GM19372 (cell line): Measurements from ENCODE around the gene SLC19A2.
A peak's percentile ranks its signal among the peaks of the same experiment; 100 is the strongest.
"Not testable (repeated sequence)": the region's sequence is repeated elsewhere in the genome, so short reads cannot be mapped to it uniquely, and the experiment has no call there.

Experiments used
- ATAC-seq: cut with Tn5 transposase; IDR thresholded peaks from one replicate; pipeline ENCODE4 v1.9.1; 2021; ENCODE audit warnings: mild to moderate bottlenecking, low read depth, moderate library complexity; ENCODE audit not compliant: unreplicated experiment

Gene SLC19A2

DNA sequence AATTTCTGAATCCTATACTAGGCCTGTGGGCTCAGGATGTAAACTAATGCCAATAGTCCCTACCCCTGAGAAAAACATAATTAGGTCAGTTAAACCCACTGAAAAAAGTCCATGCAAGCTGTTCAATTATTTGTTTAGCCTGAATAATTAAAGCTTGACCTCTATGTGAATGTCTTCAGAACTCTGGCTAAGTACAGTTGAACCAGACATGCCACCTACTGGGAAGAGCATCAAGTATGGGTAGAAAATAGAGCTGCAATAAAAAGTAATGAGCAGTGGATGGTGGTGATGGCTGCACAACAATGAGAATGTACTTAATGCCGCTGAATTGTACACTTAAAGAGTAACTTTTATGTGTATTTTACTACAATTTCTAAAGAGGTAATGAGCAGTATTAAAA is 23.6 kb upstream of the SLC19A2 start:
- no peak for ATAC-seq

- ATAC-seq: no peak
Observed at GRCh38 chr1:169508432-169509338, 22.9 kb upstream of the SLC19A2 start.

DNA sequence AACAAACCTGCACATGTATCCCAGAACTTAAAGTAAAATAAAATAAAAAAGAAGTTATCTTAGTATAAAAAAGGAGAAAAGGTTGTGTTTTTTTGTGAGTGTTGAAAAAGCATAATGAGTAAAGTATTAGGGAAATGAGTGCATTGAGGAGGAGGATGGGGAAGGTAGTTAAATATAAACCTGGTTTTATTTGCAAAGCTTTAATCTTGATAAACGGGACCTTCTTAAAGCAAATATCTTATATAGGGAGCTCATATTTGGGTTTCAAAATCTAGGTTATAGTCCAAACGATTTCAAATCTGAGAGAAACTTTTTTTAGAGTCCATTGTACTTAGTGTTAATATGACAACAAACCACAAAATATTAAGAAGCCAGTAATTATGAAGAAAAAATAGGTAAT is 21.7 kb upstream of the SLC19A2 start:
- no peak for ATAC-seq

- ATAC-seq: not testable (repeated sequence)
Observed at GRCh38 chr1:169503601-169504000, 17.9 kb upstream of the SLC19A2 start.

DNA sequence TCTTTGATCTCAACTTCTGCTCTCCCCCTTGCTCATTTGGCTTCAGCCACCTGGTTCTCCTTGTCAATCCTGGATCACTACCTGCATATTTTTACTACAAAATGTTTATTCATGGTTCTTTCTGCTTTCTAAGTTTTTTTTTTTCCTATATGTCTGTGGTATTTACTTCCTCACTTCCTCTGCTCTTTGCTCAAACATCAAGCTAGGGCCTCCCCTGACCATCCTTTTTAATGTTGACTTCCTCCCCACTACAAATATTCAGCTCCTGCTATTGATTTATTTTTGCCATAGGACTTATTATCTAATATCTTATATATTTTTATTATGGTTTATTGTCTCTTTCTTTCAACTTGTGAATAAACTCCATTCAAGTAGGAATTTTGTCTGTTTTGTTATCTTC is 14.1 kb upstream of the SLC19A2 start:
- ATAC-seq: no peak

- no peak for ATAC-seq
Observed at GRCh38 chr1:169497317-169497716, 11.6 kb upstream of the SLC19A2 start.

- ATAC-seq: no peak
Observed at GRCh38 chr1:169495916-169496315, 10.2 kb upstream of the SLC19A2 start.

GRCh38 chr1:169495046-169495775 is 9.5 kb upstream of the SLC19A2 start:
- no peak for ATAC-seq

GRCh38 chr1:169494343-169494742 is 8.6 kb upstream of the SLC19A2 start:
- no peak for ATAC-seq

DNA sequence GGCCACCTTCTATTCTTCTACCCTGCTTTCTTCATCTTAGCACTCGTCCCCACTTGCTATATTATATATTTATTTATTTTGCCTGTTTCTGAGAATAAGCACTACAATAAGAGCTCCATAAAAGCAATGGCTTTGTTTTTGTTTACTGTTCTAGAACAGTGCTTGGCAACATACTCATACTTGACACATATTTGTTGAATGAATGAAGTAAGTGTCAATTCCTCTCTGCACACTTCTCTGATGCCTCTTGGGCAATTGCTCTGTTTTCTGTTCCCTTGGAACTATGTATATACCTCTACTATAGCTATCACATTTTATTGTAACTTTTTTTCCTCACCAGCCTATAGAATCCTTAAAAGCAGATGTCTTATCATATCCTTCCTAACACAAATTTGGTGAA is 7.5 kb upstream of the SLC19A2 start:
- no peak for ATAC-seq

DNA sequence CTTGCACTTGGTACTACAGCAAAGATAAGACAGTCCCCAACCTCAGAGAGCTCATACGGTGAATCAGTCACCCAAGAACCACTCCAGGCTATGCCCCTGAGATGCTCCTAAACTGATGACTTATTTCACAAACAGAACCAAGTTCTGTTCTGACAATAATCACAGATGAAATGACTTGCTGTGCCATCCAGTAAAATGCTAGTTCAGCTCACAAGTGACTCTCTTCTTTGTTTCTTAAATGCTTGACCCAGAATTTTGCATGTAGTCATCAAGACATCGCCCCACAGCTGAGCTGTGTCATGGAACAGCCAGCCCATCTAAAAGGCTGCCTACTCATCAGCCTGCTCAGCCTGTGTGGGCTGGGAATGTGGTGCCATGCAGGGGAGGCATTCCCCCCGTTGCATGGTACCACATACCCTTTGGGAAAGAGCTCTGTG is 6.1 kb upstream of the SLC19A2 start:
- ATAC-seq: no peak

- no peak for ATAC-seq
Observed at GRCh38 chr1:169488157-169488556, 2.4 kb upstream of the SLC19A2 start.

GRCh38 chr1:169487561-169487960 is 1.8 kb upstream of the SLC19A2 start:
- no peak for ATAC-seq

GRCh38 chr1:169487133-169487532 is 1.4 kb upstream of the SLC19A2 start:
- ATAC-seq: no peak

- no peak for ATAC-seq
Observed at GRCh38 chr1:169486281-169487051, 722 bp upstream of the SLC19A2 start.

GRCh38 chr1:169484683-169485430 is 887 bp downstream of the SLC19A2 start:
- ATAC-seq: peak; percentile 11

DNA sequence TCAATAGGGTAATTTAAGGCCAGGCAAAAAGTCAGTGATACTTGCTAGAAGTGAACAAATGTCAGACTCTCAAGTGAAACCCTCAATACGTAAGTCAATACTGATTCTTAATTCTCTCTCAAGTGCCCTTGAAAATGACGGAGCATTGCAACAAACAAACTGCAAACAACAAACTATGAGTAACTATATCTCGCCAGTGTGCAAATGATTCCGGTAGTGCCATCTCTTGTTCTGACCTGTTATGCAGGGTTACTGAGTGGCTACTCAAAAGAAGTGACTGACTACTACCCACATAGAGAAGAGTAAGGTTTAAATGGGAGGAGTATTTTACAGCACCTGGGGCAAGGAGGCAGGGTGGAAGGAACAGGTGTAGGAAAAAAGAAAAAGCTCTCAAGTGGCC is 1.6 kb downstream of the SLC19A2 start:
- no peak for ATAC-seq

DNA sequence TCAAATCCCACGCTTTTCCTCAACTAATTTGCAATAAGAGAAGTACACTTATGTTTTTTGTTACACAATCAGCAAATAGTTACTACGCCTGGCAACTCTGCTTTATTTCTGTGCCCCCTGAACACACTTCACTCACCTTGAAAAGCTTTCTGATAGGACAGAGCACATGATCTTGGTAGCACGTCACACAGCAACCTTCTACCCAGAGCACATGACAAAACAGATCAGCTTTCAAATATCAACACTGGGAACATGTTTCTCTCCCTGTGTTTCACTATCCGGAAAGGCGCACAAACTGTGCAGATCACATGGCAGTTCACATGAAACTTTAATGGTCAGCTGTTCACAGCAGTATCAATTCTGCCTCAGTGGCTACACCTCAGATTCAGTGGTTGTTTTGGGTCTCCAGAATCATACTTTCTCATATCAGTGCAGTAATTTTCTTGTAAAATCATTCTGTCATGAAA is 2.2 kb downstream of the SLC19A2 start:
- no peak for ATAC-seq

DNA sequence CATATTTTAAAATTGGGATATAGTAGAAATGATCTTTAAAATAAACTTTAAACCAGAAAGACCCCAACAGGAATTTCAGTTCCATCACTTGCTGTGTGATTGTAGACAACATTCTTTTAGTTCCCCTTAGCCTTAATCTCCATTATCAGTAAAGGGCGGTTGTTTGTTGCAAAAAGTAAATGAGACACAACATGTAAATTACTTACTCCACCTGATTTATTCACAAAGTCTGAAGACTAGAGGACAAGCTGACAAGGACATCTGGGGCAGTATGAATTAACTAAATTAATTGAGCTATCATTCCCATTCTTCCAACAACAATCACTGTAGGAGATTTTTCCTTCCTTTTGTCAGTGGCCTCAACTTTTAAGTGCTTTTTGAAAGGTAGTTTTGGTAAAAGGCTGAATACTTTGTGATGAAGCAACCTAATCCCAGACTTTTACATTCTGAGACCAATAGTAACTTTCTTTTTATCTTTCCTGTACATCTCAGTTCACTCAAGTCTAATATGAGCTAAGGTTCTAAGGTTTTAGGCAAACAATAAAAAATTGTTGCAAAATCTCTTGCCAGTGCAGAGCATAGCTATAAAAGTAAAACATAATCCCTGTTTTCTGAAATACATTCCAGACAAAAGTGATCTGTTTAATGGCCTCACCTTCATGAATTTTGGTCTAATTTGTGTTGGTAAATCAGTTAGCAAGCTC is 6.2 kb downstream of the SLC19A2 start:
- ATAC-seq: no peak
